ENCODE results near the gene NLRC5.

GRCh38 chr16:56985962-56986360, 3.4 kb upstream of the NLRC5 start:
- no peak for TF ChIP-seq CTCF (IDR thresholded peaks at IDR 0.05)
- no peak for TF ChIP-seq POLR2A (IDR thresholded peaks at IDR 0.05)

All from body of pancreas (tissue), 4 donors.